Amygdala (tissue), 56 donors: ENCODE measurements around the gene WNK1.

Experiments used
- DNase-seq, 56 donors: peaks; one replicate each; lab custom pipeline; 2025; lab: John Stamatoyannopoulos, UW

WNK1 gene

DNA sequence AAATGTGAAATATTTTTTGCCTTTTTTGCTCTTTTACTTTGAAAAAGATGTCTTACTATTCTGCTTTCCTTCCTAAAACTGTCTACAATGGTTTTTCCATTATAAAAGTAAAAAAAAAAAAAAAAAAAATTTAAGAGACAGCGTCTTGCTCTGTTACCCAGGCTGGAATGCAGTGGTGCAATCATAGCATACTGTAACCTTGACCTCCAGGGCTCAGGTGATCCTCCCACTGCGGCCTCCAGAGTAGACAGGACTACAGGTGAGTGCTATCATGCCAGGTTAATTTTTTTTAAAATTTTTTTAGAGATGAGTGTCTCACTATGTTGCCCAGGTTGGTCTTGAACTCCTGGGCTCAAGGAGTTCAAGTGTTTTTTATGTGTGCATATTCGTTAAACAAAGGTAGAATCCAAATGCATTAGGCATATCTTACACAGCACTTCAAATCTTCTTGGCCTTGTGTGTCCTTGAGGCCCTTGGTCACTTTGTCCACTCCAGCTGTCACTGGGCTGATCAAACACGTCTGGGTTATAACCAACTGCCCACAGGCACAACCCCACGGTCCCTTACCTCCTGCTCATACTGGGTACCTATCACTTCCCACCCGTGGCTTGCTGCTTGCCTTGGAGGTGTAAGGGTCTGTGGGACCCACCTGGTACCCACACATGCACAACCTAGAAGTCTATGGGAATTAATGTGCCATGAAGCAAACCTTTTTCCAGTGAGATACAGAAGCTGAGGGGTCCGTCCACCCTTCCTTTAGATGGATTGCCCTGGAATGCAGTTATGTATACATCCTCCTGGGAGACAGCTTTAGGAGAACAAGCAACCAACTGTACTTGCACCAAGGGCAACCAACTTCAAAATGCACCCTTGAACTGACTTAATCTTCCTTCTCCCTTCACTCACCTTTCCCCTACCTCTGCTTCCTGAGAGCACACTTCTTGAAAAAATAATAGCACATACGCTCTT is 184.3 kb downstream of the WNK1 start:
- no peak for DNase-seq

DNA sequence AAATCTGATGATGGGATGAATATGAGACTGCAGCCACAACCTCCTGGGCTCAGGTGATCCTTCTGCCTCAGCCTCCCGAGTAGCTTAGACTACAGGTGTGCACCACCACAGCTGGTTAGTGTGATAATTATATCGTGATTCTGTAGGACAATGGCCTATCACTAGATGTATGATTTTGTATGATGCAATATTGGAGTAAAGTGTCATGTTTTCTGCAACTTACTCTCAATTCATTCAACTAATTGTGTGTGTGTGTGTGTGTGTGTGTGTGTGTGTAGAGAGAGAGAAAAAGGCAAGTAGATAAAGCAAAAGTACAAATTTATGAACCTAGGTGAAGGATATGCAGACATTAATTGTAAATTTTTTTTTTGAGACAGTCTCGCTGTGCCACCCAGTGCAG is 186.4 kb downstream of the WNK1 start:
- DNase-seq = no peak

DNA sequence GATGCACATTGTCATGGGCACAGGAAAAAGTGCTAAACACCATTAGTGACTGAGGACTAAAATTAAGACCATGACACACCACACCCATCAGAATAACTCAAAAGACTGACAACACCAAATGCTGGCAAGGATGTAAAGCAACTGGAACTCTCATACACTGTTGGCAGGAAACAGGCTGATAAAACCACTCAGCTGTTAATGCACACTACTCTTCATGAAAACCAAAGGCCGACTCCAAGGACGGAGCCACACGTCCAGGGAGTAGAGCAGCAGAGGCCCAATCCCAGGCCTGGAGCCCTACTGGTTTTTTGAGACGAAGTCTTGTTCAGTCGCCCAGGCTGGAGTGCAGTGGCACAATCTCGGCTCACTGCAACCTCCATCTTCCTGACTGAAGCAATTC is 190.7 kb downstream of the WNK1 start:
- no peak for DNase-seq

DNA sequence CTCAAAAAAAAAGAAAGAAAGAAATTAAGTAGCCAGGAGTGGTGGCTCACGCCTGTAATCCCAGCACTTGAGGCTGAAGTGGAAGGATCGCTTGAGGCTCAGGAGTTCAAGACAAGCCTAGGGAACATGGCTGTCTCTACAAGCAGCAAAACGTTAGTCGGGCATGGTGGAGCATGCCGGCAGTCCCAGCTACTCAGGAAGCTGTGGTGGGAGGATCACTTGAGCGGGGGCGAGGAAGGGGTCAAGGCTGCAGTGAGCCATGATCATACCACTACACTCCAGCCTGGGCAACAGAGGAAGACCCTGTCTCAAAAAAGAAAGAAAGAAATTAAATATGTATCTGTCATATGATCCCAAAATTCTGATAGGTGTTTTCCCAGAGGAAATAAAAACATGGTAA is 191.8 kb downstream of the WNK1 start:
- no peak for DNase-seq

DNA sequence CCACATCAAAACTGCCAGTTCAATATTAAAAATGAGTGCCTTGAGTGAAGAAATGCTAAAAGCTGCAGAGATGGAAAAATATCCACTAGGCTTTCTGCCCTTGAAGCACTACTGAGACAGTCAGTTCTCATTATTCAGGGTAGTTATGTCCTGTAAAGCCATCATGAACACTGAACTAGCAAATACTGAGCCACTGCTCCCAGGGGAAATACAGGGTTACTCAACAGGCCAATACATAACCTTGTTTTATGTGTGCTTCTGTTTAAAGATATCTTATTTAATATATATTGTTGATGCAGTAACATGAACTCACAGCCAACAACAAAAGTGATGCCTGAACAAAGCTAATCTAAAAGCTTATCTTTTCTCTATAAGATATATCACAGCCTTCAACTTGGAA is 193.8 kb downstream of the WNK1 start:
- DNase-seq = no peak

DNA sequence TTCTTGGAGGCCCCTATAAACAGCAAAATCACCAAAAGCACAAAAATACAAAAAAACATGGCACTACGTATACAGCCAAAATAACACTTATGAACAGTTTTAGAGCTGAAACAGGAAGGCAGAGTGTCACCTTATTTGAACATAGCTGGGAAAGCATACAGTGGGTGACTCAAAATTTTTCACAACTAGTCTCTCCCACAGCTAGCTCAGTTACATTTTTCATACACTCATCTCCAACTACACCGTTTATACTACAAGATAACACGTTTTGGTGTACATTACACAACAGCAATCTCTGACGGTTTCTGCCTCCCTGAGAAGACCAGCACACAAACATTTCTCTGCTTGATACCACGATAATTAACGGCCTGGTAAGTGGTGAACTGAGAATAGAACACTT is 194.3 kb downstream of the WNK1 start:
- no peak for DNase-seq

DNA sequence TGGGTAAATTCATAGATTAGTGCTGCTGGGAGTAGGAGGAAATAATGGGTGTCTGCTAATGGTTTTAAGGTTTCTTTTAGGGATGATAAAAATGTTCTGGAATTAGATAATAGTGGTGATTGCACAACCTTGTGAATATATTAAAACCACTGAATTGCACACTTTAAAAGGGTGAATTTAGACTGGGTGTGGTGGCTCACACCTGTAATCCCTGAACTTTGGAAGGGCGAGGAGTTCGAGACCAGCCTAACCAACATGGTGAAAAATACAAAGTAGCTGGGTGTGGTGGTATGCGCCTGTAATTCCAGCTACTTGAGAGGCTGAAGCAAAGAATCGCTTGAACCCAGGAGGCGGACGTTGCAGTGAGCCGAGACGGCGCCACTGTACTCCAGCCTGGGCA is 195.9 kb downstream of the WNK1 start:
- no peak for DNase-seq

DNA sequence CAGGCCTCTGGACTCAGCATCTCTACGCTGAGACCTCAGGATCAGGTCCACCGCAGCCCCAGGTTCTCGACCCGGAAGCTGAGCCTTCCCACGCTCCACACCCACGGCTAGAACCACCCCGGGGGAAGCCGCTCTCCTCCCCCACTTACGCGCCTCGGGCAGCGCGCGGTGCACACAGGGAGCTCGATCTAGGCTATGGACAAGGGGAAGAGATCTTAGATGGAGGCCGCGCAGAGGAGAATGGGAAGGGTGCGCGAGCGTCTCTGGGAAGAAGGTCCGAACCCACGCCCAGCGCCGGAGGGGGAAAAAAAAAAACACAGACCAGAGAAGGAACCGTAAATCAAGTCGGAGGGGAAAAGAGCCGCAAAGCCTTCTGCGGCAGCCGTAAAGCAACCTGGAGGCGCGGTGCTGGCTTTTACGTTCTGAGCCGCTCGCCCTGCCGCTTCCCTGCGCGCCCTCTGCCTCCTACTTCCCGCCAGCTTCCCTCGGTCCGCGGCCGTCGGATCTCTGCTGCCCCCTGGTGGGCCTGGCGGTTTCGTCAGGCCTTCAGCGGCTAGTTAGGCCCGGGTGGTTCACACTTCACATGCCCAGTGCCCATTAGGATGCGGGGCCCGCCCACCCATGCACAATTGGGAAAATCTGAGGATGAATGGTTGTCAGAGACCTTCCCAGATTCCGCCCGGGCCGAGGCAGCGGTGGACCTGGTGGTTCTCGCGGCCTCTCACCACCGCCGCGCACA is 197.2 kb downstream of the WNK1 start, which contains the start of gene RAD52:
Gene RAD52 (minus strand): TSS at position 242 of the 739 bp plus-strand sequence. CDS start 16,636 bp downstream, outside the sequence.
- peak; percentile 81 to 100 (median 95) for DNase-seq

DNA sequence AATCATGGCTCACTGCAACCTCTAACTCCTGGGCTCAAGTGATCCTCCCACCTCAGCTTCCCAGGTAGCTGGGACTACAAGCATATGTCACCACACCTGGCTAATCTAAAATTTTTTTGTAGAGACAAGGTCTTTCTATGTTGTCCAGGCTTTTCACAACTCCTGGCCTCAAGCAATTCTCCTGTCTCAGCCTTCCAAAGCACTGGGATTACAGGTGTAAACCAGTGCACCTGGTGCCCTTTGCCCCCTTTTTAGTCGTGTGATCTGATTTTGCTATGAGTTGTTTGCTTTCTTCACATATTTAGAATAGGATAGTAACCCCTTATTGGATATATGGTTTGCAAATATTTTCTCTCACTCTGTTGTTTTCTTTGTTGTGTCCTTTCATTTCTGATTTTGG is 198.8 kb downstream of the WNK1 start:
- DNase-seq = no peak

DNA sequence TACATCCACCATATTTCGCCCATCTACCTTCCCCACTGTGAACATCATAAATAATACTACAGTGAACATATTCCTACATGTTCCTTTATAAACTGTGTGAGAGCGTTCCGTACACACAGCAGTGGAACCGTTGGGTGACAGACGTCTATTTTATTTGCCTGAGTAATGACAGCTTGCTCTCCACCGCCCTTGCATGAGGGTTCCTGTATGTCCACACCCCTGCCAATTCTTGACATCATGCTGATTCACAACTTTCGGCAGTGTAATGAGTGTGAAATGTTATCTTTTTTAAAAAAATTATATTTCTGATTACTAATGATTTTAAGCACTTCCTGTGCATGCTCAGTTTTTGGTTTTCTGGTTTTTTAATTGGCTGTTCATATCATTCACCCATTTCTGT is 201.4 kb downstream of the WNK1 start:
- DNase-seq = no peak

DNA sequence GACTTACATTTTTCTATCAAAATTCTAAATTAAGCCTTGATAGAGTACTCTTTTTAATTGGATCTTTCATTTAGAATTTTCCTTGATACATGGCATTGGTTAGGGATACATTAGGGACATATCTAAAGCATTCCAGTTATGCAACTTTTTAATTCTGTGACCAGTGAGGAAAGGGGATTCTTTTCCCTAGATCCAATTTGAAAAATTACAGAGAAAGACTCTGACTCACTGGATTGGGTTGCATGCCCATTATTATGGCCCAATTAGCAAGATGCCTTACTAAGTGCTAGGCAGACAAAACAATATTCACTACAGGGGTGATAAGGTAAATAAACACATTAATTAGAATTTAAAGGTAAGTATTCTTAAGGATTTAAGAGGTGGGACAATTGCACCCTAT is 202.4 kb downstream of the WNK1 start:
- no peak for DNase-seq

DNA sequence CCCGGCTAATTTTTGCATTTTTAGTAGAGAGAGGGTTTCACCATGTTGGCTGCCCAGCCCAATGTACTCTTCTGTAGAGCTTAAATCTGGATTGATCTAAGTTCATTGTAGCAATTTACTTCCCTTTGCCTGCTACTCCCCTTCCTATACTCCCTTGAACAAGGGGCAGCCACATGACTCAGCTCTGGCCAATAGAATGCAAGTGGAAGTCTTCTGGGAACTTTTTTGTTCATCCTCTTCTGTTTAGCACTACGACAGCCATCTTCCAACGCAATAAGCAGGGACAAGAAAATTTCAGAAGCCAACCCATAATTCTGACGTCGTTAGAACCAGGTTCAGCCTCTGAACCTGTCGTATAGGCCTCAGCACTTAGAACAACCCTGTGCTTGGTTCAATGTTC is 203.6 kb downstream of the WNK1 start:
- no peak for DNase-seq

DNA sequence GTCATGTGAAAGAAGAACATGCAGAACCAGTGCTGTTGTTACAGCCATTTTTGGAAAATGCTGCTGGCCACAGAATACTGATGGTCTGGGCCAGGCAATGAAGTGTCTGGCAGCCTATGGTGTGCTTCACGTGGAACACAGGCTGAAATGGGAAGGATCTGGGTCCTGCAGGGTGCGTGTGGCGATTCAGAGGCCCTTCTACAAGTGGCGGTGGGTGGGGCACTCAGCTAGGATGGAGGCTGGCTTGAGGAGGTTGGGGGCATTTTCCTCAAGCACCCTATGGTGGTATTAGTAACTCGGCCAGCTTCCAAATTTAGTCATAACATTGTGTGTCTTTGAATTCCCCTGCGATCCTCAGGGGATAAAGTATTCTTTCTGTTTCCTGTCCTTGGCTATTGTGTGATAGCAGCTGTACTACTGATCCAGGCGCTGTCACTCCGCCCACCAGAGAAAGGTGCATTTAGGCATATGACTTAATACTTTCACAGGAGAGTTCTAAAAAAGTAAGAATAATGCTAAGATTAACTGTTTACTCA is 206.3 kb downstream of the WNK1 start:
- no peak for DNase-seq
